Thyroid gland (tissue), 4 donors: ENCODE results near the gene SRRT. TPM values are rescaled to one million over a fixed set of nuclear protein-coding genes. Genes with fewer than 3 reads are reported as not detected.

Experiments
- DNase-seq, 2 donors: peaks; one replicate each; pipeline ENCODE4 v3.0.0-alpha.2; 2019
- H3K27ac ChIP-seq, 3 donors: fragments of 200-600 bp; sonication (generic); 1 replicate in 2 of 3; 2 replicates in 1 of 3; pipeline ENCODE4 v1.5.1; 2016 to 2019; ENCODE audit warnings: mild to moderate bottlenecking in 1 of 3, moderate library complexity in 1 of 3
- H3K27me3 ChIP-seq: fragments of 200-600 bp; sonication (generic); one replicate; pipeline ENCODE4 v1.5.1; 2019
- H3K36me3 ChIP-seq, 2 donors: fragments of 200-600 bp; sonication (generic); one replicate each; pipeline ENCODE4 v1.5.1; 2016 to 2019
- H3K4me1 ChIP-seq, 2 donors: fragments of 200-600 bp; sonication (generic); one replicate each; pipeline ENCODE4 v1.5.1; 2017 to 2019
- H3K4me3 ChIP-seq, 3 donors: fragments of 200-600 bp; sonication (generic); replicated peaks in 1 of 3; 1 replicate in 2 of 3; 2 replicates in 1 of 3; pipeline ENCODE4 v1.5.1; 2016; ENCODE audit warnings: mild to moderate bottlenecking in 1 of 3
- H3K9me3 ChIP-seq: fragments of 200-600 bp; sonication (generic); one replicate; pipeline ENCODE4 v1.5.1; 2017
- POLR2A ChIP-seq, 2 donors: fragments of 450-650 bp; IDR thresholded peaks; one replicate each; pipeline ENCODE4 v1.6.1; 2017; ENCODE audit warnings: antibody characterized with exemption in 2 of 2, mild to moderate bottlenecking in 2 of 2, moderate library complexity in 1 of 2
- WGBS, 2 donors: methylation state at CpG; one replicate each; pipeline ENCODE4 v1.1.5; 2017; 5-methylcytosine and 5-hydroxymethylcytosine counted together
- intact Hi-C: fragments of 100-400 bp; cut with DNase I; formaldehyde crosslinking; loops from one replicate; pipeline ENCODE4 v1.15.1; 2023
- total RNA-seq, 4 donors: library from RNA; depleted of rRNA; stranded (reverse); fragments of >200 nt; gene quantifications; one replicate each; pipeline ENCODE4 v1.2.3, GENCODE V29; 2016
- TF ChIP-seq, protein P1 (sequence below), 6 experiments: fragments of 200-600 bp in 3 of 6; fragments of 450-650 bp in 3 of 6; sonication (generic) in 3 of 6; IDR thresholded peaks; one replicate each; pipeline ENCODE4 v1.5.1; 2016 to 2019; ENCODE audit warnings: antibody characterized with exemption in 6 of 6, mild to moderate bottlenecking in 2 of 6, inconsistent platforms in 1 of 6, moderate library complexity in 1 of 6

SRRT gene
- total RNA-seq, 4 donors from 2014 or later = 62.5 to 109 (median 93.2) TPM

GRCh38 chr7:100891568-100892247 lies 16.8 kb downstream of the SRRT start:
- Histone ChIP-seq H3K4me1 (peaks cover 32 to 47% of the 10 kb centered on the region in 2 donors), H3K27ac (peak overlapping the region in 1 of 3 donors; percentile 92), H3K9me3 (no peaks in the 10 kb centered on the region), H3K4me3 (no peak overlapping the region), H3K27me3 (peaks cover 7% of the 10 kb centered on the region), H3K36me3 (peaks cover 16% of the 10 kb centered on the region in 2 donors)
- WGBS, 2 donors = 73 to 82% methylated on average over 8 of the region's 8 CpGs
- no peak for DNase-seq
- intact Hi-C loops = loop anchor here (10.0 kb wide), 1 partner anchor 273 kb away; the partner anchor contains the start of gene VGF
- TF ChIP-seq POLR2A (IDR thresholded peaks at IDR 0.05) = no peak
- TF ChIP-seq, protein P1, sequence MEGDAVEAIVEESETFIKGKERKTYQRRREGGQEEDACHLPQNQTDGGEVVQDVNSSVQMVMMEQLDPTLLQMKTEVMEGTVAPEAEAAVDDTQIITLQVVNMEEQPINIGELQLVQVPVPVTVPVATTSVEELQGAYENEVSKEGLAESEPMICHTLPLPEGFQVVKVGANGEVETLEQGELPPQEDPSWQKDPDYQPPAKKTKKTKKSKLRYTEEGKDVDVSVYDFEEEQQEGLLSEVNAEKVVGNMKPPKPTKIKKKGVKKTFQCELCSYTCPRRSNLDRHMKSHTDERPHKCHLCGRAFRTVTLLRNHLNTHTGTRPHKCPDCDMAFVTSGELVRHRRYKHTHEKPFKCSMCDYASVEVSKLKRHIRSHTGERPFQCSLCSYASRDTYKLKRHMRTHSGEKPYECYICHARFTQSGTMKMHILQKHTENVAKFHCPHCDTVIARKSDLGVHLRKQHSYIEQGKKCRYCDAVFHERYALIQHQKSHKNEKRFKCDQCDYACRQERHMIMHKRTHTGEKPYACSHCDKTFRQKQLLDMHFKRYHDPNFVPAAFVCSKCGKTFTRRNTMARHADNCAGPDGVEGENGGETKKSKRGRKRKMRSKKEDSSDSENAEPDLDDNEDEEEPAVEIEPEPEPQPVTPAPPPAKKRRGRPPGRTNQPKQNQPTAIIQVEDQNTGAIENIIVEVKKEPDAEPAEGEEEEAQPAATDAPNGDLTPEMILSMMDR (IDR thresholded peaks at IDR 0.05) = no peak

DNA sequence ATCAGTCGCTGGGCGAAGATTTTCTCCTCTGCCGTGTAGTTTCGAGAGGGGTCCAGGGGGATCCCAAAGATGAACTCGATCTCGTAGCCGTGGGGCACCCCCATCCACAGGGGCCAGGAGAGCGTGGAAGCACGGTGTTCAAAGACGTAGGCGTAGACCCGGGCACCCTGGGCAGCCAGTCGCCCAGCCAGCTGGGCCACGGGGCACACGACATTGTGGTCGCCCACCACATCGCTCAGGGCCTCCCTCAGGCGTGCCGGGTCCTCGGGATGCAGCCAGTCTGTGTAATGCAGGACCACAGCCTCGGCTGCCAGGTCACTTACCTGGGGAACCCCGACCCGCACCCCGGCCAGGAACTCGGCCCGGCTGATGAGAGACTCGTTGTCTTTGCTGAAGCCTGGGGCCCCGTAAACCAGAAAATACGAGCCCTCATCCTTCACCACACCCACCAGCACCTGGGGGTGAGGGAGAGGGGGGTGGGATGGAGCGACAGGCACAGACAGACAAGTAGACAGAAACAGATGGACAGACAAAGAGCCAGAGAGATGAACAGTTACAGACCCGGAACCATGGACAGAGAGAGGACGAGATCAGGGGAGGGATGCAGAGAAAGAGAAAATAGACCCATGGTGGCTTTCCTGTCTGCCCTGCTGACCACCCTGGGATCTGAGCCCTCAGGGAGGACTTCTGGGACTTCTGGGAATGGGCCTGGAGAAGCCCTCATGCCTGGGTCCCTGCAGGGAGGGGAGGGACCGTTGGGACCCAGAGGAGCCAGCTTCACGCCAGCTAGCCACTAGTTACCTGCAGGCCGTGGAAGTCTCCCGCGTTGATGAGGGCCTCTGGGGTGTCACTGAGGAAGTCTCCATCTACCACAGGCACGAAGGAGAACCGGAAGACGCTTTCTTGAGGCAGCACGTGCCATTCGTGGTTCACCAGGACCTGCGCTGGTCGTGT lies 17.7 kb downstream of the SRRT start:
- no peak overlapping the region for H3K27ac ChIP-seq
- no peak overlapping the region for H3K4me3 ChIP-seq
- H3K27me3 ChIP-seq = peaks cover 7% of the 10 kb centered on the region
- H3K36me3 ChIP-seq = peaks cover 6 to 7% of the 10 kb centered on the region in 2 donors
- no peak for DNase-seq
- no peaks in the 10 kb centered on the region for H3K9me3 ChIP-seq
- WGBS, 2 donors = 93 to 94% methylated on average over 34 to 37 of the region's 44 CpGs
- intact Hi-C loops = loop anchor here (10.0 kb wide), 1 partner anchor 272 kb away; the partner anchor contains the start of gene VGF
- H3K4me1 ChIP-seq = peaks cover 32 to 52% of the 10 kb centered on the region in 2 donors
- TF ChIP-seq POLR2A (IDR thresholded peaks at IDR 0.05) = no peak
- TF ChIP-seq, protein P1 (IDR thresholded peaks at IDR 0.05) = no peak

DNA sequence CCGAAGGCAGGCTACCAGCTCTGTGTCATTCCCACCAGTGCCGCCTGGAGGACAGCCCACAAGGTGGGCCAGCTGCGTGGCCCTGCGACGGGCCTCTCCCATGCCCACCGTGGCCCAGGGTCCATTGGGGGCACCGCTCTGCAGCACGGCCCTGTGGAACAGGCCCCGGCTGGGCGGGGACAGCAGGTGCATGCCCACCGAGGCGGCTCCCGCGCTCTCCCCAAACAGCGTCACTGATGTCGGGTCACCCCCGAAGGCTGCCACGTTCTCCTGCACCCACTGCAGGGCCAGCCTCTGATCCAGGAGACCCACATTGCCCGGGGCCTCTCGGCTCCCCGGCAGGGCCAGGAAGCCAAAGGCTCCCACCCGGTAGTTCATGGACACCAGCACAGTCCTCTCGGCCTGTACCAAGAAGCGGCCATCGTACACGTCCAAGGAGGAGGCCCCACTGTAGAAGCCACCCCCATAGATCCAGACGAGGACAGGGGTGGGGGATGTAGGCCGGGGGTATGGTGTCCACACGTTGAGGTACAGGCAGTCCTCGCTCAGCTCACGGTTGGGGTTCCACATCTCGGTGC lies 18.5 kb downstream of the SRRT start:
- 94 to 95% methylated on average over 19 to 26 of the region's 32 CpGs for WGBS, 2 donors
- no peak for TF ChIP-seq POLR2A (IDR thresholded peaks at IDR 0.05)
- TF ChIP-seq, protein P1 (IDR thresholded peaks at IDR 0.05) = no peak
- Histone ChIP-seq H3K27ac (no peak overlapping the region), H3K4me3 (no peak overlapping the region), H3K4me1 (peaks cover 31 to 48% of the 10 kb centered on the region in 2 donors), H3K9me3 (no peaks in the 10 kb centered on the region), H3K36me3 (no peaks in the 10 kb centered on the region), H3K27me3 (peaks cover 10% of the 10 kb centered on the region)
- intact Hi-C loops = loop anchor here (10.0 kb wide), 1 partner anchor 271 kb away; the partner anchor contains the start of gene VGF
- DNase-seq = no peak

DNA sequence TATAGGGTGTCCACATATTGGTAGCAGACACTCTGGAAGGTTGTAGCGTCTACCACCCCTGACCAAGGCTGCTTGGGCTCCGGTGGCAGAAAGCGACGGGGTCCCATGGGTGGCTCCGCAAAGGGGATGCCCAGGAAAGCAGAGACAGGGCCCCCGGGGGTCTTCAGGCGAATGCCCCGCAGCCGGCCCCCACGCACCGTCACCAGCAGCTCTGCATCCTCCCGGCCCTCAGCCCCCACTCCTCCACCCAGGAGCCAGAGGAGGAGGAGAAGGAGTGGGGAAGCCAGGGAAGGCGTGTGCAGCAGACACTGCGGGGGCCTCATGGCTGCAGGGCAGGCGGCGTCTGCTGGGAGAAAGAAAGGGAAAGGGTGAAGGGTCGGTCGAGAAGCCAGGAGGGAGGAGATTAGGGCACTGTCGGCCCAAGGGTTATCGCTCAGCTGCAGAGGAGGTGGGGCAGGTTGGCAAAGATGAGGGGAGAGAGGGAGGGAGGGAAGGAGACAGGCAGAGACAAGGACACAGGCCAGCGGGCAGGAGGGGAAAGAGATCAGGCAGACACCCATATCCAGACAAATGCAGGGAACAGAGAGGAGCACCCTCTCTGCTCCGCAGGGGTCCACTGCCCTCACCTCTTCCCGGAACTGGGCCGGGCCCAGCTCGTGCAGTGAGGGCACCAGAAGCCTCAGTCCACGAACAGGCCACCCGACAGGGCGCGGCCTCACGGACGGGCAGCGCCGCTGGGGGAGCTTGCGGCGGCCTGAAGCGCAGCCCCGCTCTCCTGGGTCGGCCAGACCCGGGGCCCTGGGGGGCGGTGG lies 19.2 kb downstream of the SRRT start:
- TF ChIP-seq, protein P1 (IDR thresholded peaks at IDR 0.05) = no peak
- TF ChIP-seq POLR2A (IDR thresholded peaks at IDR 0.05) = no peak
- Histone ChIP-seq H3K27me3 (peaks cover 10% of the 10 kb centered on the region), H3K36me3 (no peaks in the 10 kb centered on the region), H3K9me3 (no peaks in the 10 kb centered on the region), H3K4me3 (peak overlapping the region in 1 of 3 donors; percentile 36), H3K27ac (no peak overlapping the region), H3K4me1 (peaks cover 24 to 41% of the 10 kb centered on the region in 2 donors)
- intact Hi-C loops = loop anchor here (10.0 kb wide), 1 partner anchor 271 kb away; the partner anchor contains the start of gene VGF
- no peak for DNase-seq
- 55 to 63% methylated on average over 20 to 27 of the region's 40 CpGs for WGBS, 2 donors
